Measurements from ENCODE around the gene OR8B12.
"Not testable (repeated sequence)": the region's sequence is repeated elsewhere in the genome, so short reads cannot be mapped to it uniquely, and the experiment has no call there.

OR8B12 gene

DNA sequence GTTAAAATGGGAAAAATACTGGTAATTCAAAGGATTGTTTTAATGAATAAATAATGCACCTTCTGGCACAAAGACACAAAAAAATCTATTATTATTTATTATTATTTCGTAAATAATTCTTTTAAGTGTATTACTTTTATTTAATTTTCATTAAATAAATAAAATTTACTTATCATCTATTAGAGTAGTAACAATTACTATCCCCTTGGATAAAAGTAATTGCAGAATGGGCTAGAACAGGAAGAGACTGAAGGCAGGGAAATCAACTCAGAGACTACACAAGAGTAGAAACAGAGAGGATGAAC lies 23.0 kb downstream of the OR8B12 start:
- DNase-seq (ENCODE audit: low spot score): no peak

DNA sequence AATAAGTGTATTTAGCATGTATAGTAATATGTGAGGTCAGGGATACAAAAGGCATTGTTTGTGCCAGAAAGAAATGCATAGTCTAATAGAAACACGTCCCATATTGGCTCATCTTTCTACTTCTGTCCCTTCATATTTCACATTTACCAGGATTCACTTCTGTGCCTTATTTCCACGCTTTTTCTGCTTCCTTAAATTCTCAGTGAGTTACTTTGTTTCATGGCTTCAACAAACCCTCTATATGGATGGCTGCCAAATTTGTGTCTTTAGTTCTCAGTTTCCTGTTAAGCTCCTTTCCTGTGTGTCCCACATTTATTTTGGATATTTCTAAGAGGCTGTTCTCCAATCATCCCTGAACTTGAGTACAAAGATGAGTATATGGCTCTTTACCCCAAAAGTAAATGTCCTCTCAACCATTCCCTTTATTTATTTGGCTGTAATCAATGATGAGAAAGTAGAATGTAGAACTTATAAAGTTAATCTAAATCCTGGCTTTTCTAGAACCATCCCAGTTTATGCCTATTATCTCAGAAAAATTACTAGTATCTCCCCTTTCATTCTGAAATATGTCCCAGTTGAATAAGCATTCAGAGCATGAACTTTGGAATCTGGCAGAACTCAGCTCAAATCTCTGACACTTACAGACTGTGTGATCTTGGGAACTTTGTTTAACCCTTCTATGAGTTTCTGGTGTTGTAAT lies 23.5 kb downstream of the OR8B12 start:
- no peak for DNase-seq (ENCODE audit: low spot score)

GRCh38 chr11:124518989-124519451 lies 24.4 kb downstream of the OR8B12 start:
- DNase-seq (ENCODE audit: low spot score): no peak

- DNase-seq (ENCODE audit: low spot score): no peak
Observed at GRCh38 chr11:124517314-124517713, 26.1 kb downstream of the OR8B12 start.

DNA sequence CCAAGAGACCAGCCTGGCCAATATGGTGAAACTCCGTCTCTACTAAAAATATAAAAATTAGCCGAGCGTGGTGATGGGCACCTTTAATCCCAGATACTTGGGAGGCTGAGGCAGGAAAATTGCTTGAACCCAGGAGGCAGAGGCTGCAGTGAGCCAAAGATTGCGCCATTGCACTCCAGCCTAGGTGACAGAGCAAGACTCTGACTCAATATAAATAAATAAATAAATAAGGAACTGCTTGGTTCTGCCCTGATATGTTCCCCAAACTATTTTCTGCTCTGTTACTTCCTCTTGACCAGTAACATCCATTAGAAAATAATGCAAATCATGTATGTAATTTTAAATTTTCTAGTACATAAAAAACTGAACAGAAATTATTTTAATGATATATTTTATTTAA lies 28.8 kb downstream of the OR8B12 start:
- not testable (repeated sequence) for DNase-seq (ENCODE audit: low spot score)

DNA sequence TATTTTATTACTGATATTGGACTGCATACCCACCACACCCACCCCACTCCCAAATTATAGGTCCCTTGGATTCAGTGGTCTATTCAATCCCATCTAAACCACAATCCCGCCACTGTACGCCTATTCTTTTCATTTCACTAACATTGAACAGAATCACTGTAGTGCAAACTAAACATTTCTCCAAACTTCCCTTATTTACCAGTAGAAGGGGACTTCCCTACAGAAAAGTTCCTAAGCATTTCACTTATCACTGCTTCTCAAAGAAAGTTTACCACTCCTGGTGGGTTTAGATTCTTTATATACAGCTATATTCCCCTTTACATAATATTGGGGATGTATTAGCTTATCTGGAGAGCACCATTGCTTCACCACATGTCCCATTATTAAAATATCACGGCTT lies 29.3 kb downstream of the OR8B12 start:
- no peak for DNase-seq (ENCODE audit: low spot score)

GRCh38 chr11:124511745-124512144 lies 31.7 kb downstream of the OR8B12 start:
- DNase-seq (ENCODE audit: low spot score): no peak

DNA sequence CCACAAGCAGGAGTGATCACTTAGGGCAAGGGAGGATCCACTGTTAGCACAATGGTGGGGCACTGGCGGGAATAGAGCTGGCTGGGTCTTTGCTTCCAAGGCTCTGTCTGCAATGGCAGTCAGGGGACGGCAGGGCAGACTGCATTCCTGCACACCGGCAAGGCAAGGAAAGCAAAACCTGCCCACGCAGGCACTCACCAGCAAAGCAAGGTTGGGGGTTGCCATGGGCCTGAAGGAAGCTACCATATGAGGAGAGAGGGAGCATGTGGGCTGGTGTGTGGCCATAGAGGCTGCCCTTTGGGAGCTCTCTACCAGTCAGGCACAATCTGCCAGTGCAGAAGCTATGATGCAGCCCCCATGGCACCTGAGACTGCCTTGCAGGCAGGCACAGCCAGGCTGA lies 33.2 kb downstream of the OR8B12 start:
- no peak for DNase-seq (ENCODE audit: low spot score)

- DNase-seq (ENCODE audit: low spot score): no peak
Observed at GRCh38 chr11:124499711-124500110, 43.7 kb downstream of the OR8B12 start.

- no peak for DNase-seq (ENCODE audit: low spot score)
Observed at GRCh38 chr11:124493016-124493655, 50.3 kb downstream of the OR8B12 start.

Measured in germinal center (tissue), 1 donor.